H9 (cell line): Measurements from ENCODE around the gene PLCH2. TPM values are rescaled to one million over a fixed set of nuclear protein-coding genes. Genes with fewer than 3 reads are reported as not detected.

Source experiments
- DNase-seq: peaks from one replicate; pipeline ENCODE4 v3.0.0-alpha.2; 2017
- H2AFZ ChIP-seq: one replicate; pipeline ENCODE4 v1.6.1; 2013; ENCODE audit warnings: mild to moderate bottlenecking, low read length, control low read depth, moderate library complexity
- H2AK5ac ChIP-seq: 2 replicates; pipeline ENCODE4 v1.6.1; 2013; ENCODE audit warnings: low read length, control low read depth, mixed read lengths; ENCODE audit not compliant: insufficient read length
- H2BK120ac ChIP-seq: one replicate; pipeline ENCODE4 v1.6.1; 2013; ENCODE audit warnings: low read depth, mild to moderate bottlenecking, low read length, control low read depth, inconsistent platforms; ENCODE audit not compliant: poor library complexity, severe bottlenecking
- H2BK12ac ChIP-seq: 2 replicates; pipeline ENCODE4 v1.6.1; 2013; ENCODE audit warnings: low read length, control low read depth, mixed read lengths, low read depth; ENCODE audit not compliant: insufficient read length
- H2BK15ac ChIP-seq: 2 replicates; pipeline ENCODE4 v1.6.1; 2013; ENCODE audit warnings: low read depth, low read length, control low read depth
- H2BK20ac ChIP-seq: one replicate; pipeline ENCODE4 v1.6.1; 2013; ENCODE audit warnings: low read depth, mild to moderate bottlenecking, low read length, control low read depth, inconsistent platforms; ENCODE audit not compliant: poor library complexity, severe bottlenecking
- H2BK5ac ChIP-seq: 2 replicates; pipeline ENCODE4 v1.6.1; 2013; ENCODE audit warnings: low read length, control low read depth, mixed read lengths; ENCODE audit not compliant: insufficient read length
- H3K14ac ChIP-seq: 2 replicates; pipeline ENCODE4 v1.6.1; 2013; ENCODE audit warnings: low read length, control low read depth; ENCODE audit not compliant: insufficient read depth
- H3K18ac ChIP-seq: 2 replicates; pipeline ENCODE4 v1.6.1; 2013; ENCODE audit warnings: low read depth, mild to moderate bottlenecking, mixed read lengths, low read length, control low read depth; ENCODE audit not compliant: insufficient read length
- H3K23ac ChIP-seq: 2 replicates; pipeline ENCODE4 v1.6.1; 2013; ENCODE audit warnings: low read length, control low read depth, mixed read lengths, low read depth; ENCODE audit not compliant: insufficient read length
- H3K23me2 ChIP-seq: 2 replicates; pipeline ENCODE4 v1.6.1; 2013; ENCODE audit warnings: low read depth, mild to moderate bottlenecking, mixed read lengths, low read length, control low read depth; ENCODE audit not compliant: insufficient read length, poor library complexity, severe bottlenecking
- H3K27ac ChIP-seq: 2 replicates; pipeline ENCODE4 v1.5.1; 2013; ENCODE audit warnings: low read length, control low read depth, mixed read lengths, low read depth; ENCODE audit not compliant: insufficient read length
- H3K27me3 ChIP-seq: 2 replicates; pipeline ENCODE4 v1.6.1; 2013; ENCODE audit warnings: low read length, control low read depth, inconsistent platforms; ENCODE audit not compliant: insufficient read depth
- H3K4ac ChIP-seq: 2 replicates; pipeline ENCODE4 v1.6.1; 2013; ENCODE audit warnings: low read depth, mild to moderate bottlenecking, control low read depth, inconsistent platforms, low read length, moderate library complexity
- H3K4me1 ChIP-seq: 2 replicates; pipeline ENCODE4 v1.6.1; 2013; ENCODE audit warnings: low read length, control low read depth, inconsistent platforms; ENCODE audit not compliant: insufficient read depth
- H3K4me2 ChIP-seq: 2 replicates; pipeline ENCODE4 v1.6.1; 2013; ENCODE audit warnings: low read length, control low read depth, mixed read lengths; ENCODE audit not compliant: insufficient read length, insufficient read depth
- H3K56ac ChIP-seq: 2 replicates; pipeline ENCODE4 v1.6.1; 2013; ENCODE audit warnings: low read depth, mild to moderate bottlenecking, mixed read lengths, low read length, control low read depth; ENCODE audit not compliant: insufficient read length
- H3K79me1 ChIP-seq: 2 replicates; pipeline ENCODE4 v1.6.1; 2013; ENCODE audit warnings: low read depth, mild to moderate bottlenecking, moderate library complexity, low read length, control low read depth, inconsistent platforms; ENCODE audit not compliant: insufficient read depth, poor library complexity, severe bottlenecking
- H3K79me2 ChIP-seq: 2 replicates; pipeline ENCODE4 v1.6.1; 2013; ENCODE audit warnings: low read length, control low read depth, inconsistent platforms; ENCODE audit not compliant: insufficient read depth
- H3K9ac ChIP-seq: 2 replicates; pipeline ENCODE4 v1.6.1; 2013; ENCODE audit warnings: low read length, control low read depth, mixed read lengths; ENCODE audit not compliant: insufficient read length; ENCODE audit errors: extremely low read depth
- H3K9me3 ChIP-seq: one replicate; pipeline ENCODE4 v1.6.1; 2013; ENCODE audit warnings: low read depth, low read length, inconsistent platforms; ENCODE audit not compliant: control insufficient read depth
- H3T11ph ChIP-seq: one replicate; pipeline ENCODE4 v1.6.1; 2013; ENCODE audit warnings: mild to moderate bottlenecking, low read length, control low read depth, inconsistent platforms
- H4K20me1 ChIP-seq: one replicate; pipeline ENCODE4 v1.6.1; 2013; ENCODE audit not compliant: control insufficient read depth, insufficient read length, insufficient read depth
- H4K5ac ChIP-seq: 2 replicates; pipeline ENCODE4 v1.6.1; 2013; ENCODE audit warnings: low read depth, mild to moderate bottlenecking, mixed read lengths, low read length, control low read depth; ENCODE audit not compliant: insufficient read length
- H4K8ac ChIP-seq: replicated peaks from 2 replicates; pipeline ENCODE4 v1.6.1; 2013; ENCODE audit warnings: low read length, control low read depth, mixed read lengths, low read depth; ENCODE audit not compliant: insufficient read length
- H4K91ac ChIP-seq: 2 replicates; pipeline ENCODE4 v1.6.1; 2013; ENCODE audit warnings: low read depth, mild to moderate bottlenecking, moderate library complexity, mixed read lengths, low read length, control low read depth; ENCODE audit not compliant: insufficient read length
- H3K27ac Mint-ChIP-seq, 3 experiments: 2 replicates in 2 of 3; 3 replicates in 1 of 3; pipeline ENCODE4 v1.8.0; 2020 to 2021; ENCODE audit warnings: mixed read lengths in 3 of 3, mild to moderate bottlenecking in 1 of 3, moderate library complexity in 1 of 3
- H3K27me3 Mint-ChIP-seq: 2 replicates; pipeline ENCODE4 v1.8.0; 2021; ENCODE audit warnings: low read depth, mild to moderate bottlenecking, moderate library complexity, mixed read lengths
- H3K36me3 Mint-ChIP-seq, 3 experiments: 2 replicates in 2 of 3; 3 replicates in 1 of 3; pipeline ENCODE4 v1.8.0; 2020 to 2021; ENCODE audit warnings: low read depth in 3 of 3, mixed read lengths in 3 of 3; ENCODE audit not compliant: insufficient read depth in 1 of 3
- H3K4me1 Mint-ChIP-seq, 2 experiments: 2 replicates each; pipeline ENCODE4 v1.8.0; 2020; ENCODE audit warnings: mixed read lengths in 2 of 2
- H3K4me3 Mint-ChIP-seq, 2 experiments: 2 replicates in 1 of 2; 3 replicates in 1 of 2; pipeline ENCODE4 v1.8.0; 2020 to 2021; ENCODE audit warnings: mild to moderate bottlenecking in 2 of 2, mixed read lengths in 2 of 2, moderate library complexity in 1 of 2
- H3K9me3 Mint-ChIP-seq, 2 experiments: 2 replicates in 1 of 2; 3 replicates in 1 of 2; pipeline ENCODE4 v1.8.0; 2020; ENCODE audit warnings: mild to moderate bottlenecking in 2 of 2, mixed read lengths in 2 of 2, moderate library complexity in 1 of 2
- WGBS: extraction: QIAGEN DNeasy Blood & Tissue Kit; methylation state at CpG from one replicate; pipeline ENCODE4 v1.1.7; 2013; ENCODE audit warnings: missing lambda C conversion rate, low lambda C conversion rate, mixed read lengths; ENCODE audit not compliant: insufficient read length; ENCODE audit errors: extremely low coverage; 5-methylcytosine and 5-hydroxymethylcytosine counted together
- total RNA-seq: library from RNA; stranded (reverse); gene quantifications from 2 replicates; pipeline ENCODE4 v1.2.1, GENCODE V29; 2021
- TF ChIP-seq, protein P1 (sequence below): fragments of 200-600 bp; sonication (generic); conservative IDR thresholded peaks from 3 replicates; pipeline ENCODE4 v1.8.0; 2021; ENCODE audit warnings: antibody characterized with exemption, mild to moderate bottlenecking

The PLCH2 gene
- total RNA-seq, 1 experiment from 2014 or later: 0.09 TPM

DNA sequence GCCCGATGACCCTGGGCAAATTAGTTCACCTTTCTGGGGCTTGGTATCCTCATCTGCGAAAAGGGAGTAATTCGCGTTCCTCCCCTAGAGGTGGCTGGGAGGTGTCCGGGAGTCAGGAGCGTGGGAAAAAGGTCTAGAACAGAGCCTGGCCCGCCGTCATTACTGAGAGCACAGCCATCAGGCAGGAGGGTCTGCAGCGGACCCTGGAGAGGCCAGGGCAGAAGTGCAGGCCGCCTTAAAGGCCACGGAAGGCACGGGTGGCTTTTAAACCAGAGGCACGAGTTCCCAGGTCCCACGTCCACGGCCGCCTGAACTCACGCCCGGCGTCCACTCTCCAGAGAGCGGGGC is 49.5 kb downstream of the PLCH2 start:
- Histone ChIP-seq H3K23ac (no peak overlapping the region), H3K27me3 (peaks cover 21% of the 10 kb centered on the region; the same call in 1 of the 2 replicates), H3K9ac (peak overlapping the region; percentile 28), H2BK12ac (no peak overlapping the region), H2BK15ac (no peak overlapping the region), H2BK120ac (no peak overlapping the region), H3K79me1 (peaks cover 16% of the 10 kb centered on the region), H3K23me2 (peaks cover 11% of the 10 kb centered on the region), H3K4me1 (peaks cover 2% of the 10 kb centered on the region; the same call in 1 of the 2 replicates), H2BK20ac (no peak overlapping the region), H3K18ac (no peak overlapping the region), H3K79me2 (peaks cover 25% of the 10 kb centered on the region; the same call in 1 of the 2 replicates), H4K91ac (no peak overlapping the region), H2BK5ac (no peak overlapping the region), H3K27ac (no peak overlapping the region), H2AFZ (no peak overlapping the region), H3K4me2 (peak overlapping the region; percentile 69), H3K9me3 (no peaks in the 10 kb centered on the region), H3K4ac (no peak overlapping the region), H2AK5ac (no peak overlapping the region), H4K5ac (no peak overlapping the region), H3T11ph (no peak overlapping the region), H3K14ac (peak overlapping the region; percentile 10; the same call in 1 of the 2 replicates), H4K20me1 (no peaks in the 10 kb centered on the region), H4K8ac (no peak overlapping the region), H3K56ac (no peak overlapping the region)
- Mint-ChIP-seq H3K27me3 (peaks cover 37% of the 10 kb centered on the region), H3K4me3 (peak overlapping the region; percentile 89 to 96), H3K9me3 (no peaks in the 10 kb centered on the region; a peak in 2 of 5 replicates), H3K27ac (no peak overlapping the region), H3K36me3 (peaks cover 14 to 17% (median 15%) of the 10 kb centered on the region in 3 experiments), H3K4me1 (peaks cover 25 to 29% of the 10 kb centered on the region in 2 experiments)
- TF ChIP-seq, protein P1, sequence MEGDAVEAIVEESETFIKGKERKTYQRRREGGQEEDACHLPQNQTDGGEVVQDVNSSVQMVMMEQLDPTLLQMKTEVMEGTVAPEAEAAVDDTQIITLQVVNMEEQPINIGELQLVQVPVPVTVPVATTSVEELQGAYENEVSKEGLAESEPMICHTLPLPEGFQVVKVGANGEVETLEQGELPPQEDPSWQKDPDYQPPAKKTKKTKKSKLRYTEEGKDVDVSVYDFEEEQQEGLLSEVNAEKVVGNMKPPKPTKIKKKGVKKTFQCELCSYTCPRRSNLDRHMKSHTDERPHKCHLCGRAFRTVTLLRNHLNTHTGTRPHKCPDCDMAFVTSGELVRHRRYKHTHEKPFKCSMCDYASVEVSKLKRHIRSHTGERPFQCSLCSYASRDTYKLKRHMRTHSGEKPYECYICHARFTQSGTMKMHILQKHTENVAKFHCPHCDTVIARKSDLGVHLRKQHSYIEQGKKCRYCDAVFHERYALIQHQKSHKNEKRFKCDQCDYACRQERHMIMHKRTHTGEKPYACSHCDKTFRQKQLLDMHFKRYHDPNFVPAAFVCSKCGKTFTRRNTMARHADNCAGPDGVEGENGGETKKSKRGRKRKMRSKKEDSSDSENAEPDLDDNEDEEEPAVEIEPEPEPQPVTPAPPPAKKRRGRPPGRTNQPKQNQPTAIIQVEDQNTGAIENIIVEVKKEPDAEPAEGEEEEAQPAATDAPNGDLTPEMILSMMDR: no peak
- WGBS: no CpG with 5 or more reads among the region's 20 CpGs
- no peak for DNase-seq
